Stimulated activated CD8-positive, alpha-beta memory T cell treated with anti-CD3 and anti-CD28 coated beads, Interleukin-12 subunit alpha, Interleukin-12 subunit beta, amount 100 ng/mL, for 1 hour (primary cell): ENCODE data around the gene PRKCH.
"Not testable (repeated sequence)": the region's sequence is repeated elsewhere in the genome, so short reads cannot be mapped to it uniquely, and the experiment has no call there.

Experiments
- DNase-seq: peaks from one replicate; pipeline ENCODE4 v3.0.0-alpha.2; 2020; ENCODE audit warnings: low read depth

PRKCH gene

GRCh38 chr14:61459229-61459628 lies 137.8 kb downstream of the PRKCH start:
- no peak for DNase-seq

- DNase-seq: no peak
These were observed 138.7 kb downstream of the PRKCH start for GRCh38 chr14:61460063-61460462.

GRCh38 chr14:61460718-61461611 lies 139.6 kb downstream of the PRKCH start:
- DNase-seq: no peak

GRCh38 chr14:61461808-61462275 lies 140.5 kb downstream of the PRKCH start:
- DNase-seq: no peak

- no peak for DNase-seq
These were observed 141.3 kb downstream of the PRKCH start for GRCh38 chr14:61462566-61463193.

GRCh38 chr14:61463664-61464285 lies 142.4 kb downstream of the PRKCH start:
- no peak for DNase-seq

- DNase-seq: not testable (repeated sequence)
These were observed 143.4 kb downstream of the PRKCH start for GRCh38 chr14:61464539-61465320.

- no peak for DNase-seq
These were observed 145.0 kb downstream of the PRKCH start for GRCh38 chr14:61466249-61466904.

GRCh38 chr14:61466905-61467280 lies 145.5 kb downstream of the PRKCH start:
- no peak for DNase-seq

- DNase-seq: no peak
These were observed 145.9 kb downstream of the PRKCH start for GRCh38 chr14:61467296-61467695.

- DNase-seq: no peak
These were observed 146.9 kb downstream of the PRKCH start for GRCh38 chr14:61468063-61468825.

- DNase-seq: no peak
These were observed 148.4 kb downstream of the PRKCH start for GRCh38 chr14:61469781-61470180.

- no peak for DNase-seq
These were observed 149.0 kb downstream of the PRKCH start for GRCh38 chr14:61470261-61470960.

- DNase-seq: no peak
These were observed 149.5 kb downstream of the PRKCH start for GRCh38 chr14:61470961-61471293.

GRCh38 chr14:61471297-61472005 lies 150.1 kb downstream of the PRKCH start:
- no peak for DNase-seq

- no peak for DNase-seq
These were observed 150.8 kb downstream of the PRKCH start for GRCh38 chr14:61472011-61472672.

- peak; percentile 37 for DNase-seq
These were observed 151.5 kb downstream of the PRKCH start for GRCh38 chr14:61472801-61473376.

GRCh38 chr14:61474015-61474414 lies 152.6 kb downstream of the PRKCH start:
- DNase-seq: no peak

- no peak for DNase-seq
These were observed 153.3 kb downstream of the PRKCH start for GRCh38 chr14:61474701-61475100.
